HepG2 (cell line): Measurements from ENCODE around the gene RAP1GAP2. TPM values are rescaled to one million over a fixed set of nuclear protein-coding genes. Genes with fewer than 3 reads are reported as not detected.

Source experiments
- ATAC-seq: fragments of 200-7000 bp; cut with Tn5 transposase; 3 replicates; pipeline ENCODE4 v1.9.1; 2020; ENCODE audit warnings: mild to moderate bottlenecking, moderate library complexity
- BruUV-seq: library from RNA; stranded (reverse); fragments of 400-500 nt; replicated peaks from 2 replicates; lab custom pipeline; 2021; lab: Mats Ljungman, UMichigan
- CTCF ChIA-PET: fragments of 300-600 bp; formaldehyde crosslinking; extraction: SDS; loops from one replicate; lab custom pipeline; 2021; ENCODE audit warnings: low total read pairs, inconsistent platforms, low intra/inter-chr PET ratio; lab: Yijun Ruan, JAX
- POLR2A ChIA-PET: fragments of 350-600 bp; sonication (Branson Sonifier 250); formaldehyde crosslinking; loops from one replicate; lab custom pipeline; 2020; ENCODE audit warnings: antibody characterized with exemption, inconsistent platforms; lab: Yijun Ruan, JAX
- DNase-seq: peaks from one replicate; pipeline ENCODE4 v3.0.0-alpha.2; 2015; ENCODE audit warnings: low spot score
- FAIRE-seq: peaks from 3 replicates; lab custom pipeline; 2011; peaks lifted over from hg19 to GRCh38; lab: Jason Lieb, UNC
- H2AFZ ChIP-seq: one replicate; pipeline ENCODE4 v1.6.1; 2011; ENCODE audit warnings: low read length, inconsistent platforms
- H3K27ac ChIP-seq: fragments of 300-600 bp; 3 replicates; pipeline ENCODE4 v1.8.0; 2011; ENCODE audit warnings: mixed run types, mild to moderate bottlenecking, mixed read lengths, low read length, inconsistent platforms; ENCODE audit not compliant: insufficient read depth; ENCODE audit errors: extremely low read length
- H3K27me3 ChIP-seq, 2 experiments: fragments of 200-600 bp in 1 of 2; 2 replicates in 1 of 2; 3 replicates in 1 of 2; pipeline versions ENCODE4 v1.6.0 to v1.8.0; 2011; ENCODE audit warnings: low read length in 2 of 2, mild to moderate bottlenecking in 2 of 2, moderate library complexity in 2 of 2, inconsistent platforms in 1 of 2; ENCODE audit not compliant: insufficient read depth in 2 of 2, control insufficient read depth in 1 of 2
- H3K36me3 ChIP-seq, 2 experiments: fragments of 200-600 bp in 1 of 2; replicated peaks in 1 of 2; 2 replicates in 1 of 2; 3 replicates in 1 of 2; pipeline versions ENCODE4 v1.5.1 to v1.8.0; 2011; ENCODE audit warnings: low read length in 2 of 2, inconsistent platforms in 1 of 2; ENCODE audit not compliant: insufficient read depth in 2 of 2, control insufficient read depth in 1 of 2
- H3K4me1 ChIP-seq: 2 replicates; pipeline ENCODE4 v1.5.1; 2012; ENCODE audit warnings: low read length, inconsistent platforms; ENCODE audit not compliant: insufficient read depth
- H3K4me2 ChIP-seq: 2 replicates; pipeline ENCODE4 v1.6.0; 2011; ENCODE audit warnings: low read depth, low read length, inconsistent platforms
- H3K4me3 ChIP-seq, 3 experiments: fragments of 200-600 bp in 1 of 3; sonication (generic), shearing (Covaris generic) in 1 of 3; replicated peaks in 1 of 3; 2 replicates each; pipeline ENCODE4 v1.5.1; 2011 to 2016; ENCODE audit warnings: low read length in 3 of 3, inconsistent platforms in 2 of 3, low read depth in 2 of 3, mild to moderate bottlenecking in 2 of 3, control low read depth in 1 of 3, mixed read lengths in 1 of 3; ENCODE audit not compliant: insufficient read depth in 1 of 3
- H3K79me2 ChIP-seq: one replicate; pipeline ENCODE4 v1.6.1; 2011; ENCODE audit warnings: low read length, inconsistent platforms; ENCODE audit not compliant: insufficient read depth
- H3K9ac ChIP-seq: 2 replicates; pipeline ENCODE4 v1.6.0; 2011; ENCODE audit warnings: mild to moderate bottlenecking, low read depth, low read length, inconsistent platforms; ENCODE audit not compliant: insufficient read depth
- H3K9me3 ChIP-seq: 2 replicates; pipeline ENCODE4 v1.5.1; 2012; ENCODE audit warnings: mild to moderate bottlenecking, low read length
- H4K20me1 ChIP-seq: 2 replicates; pipeline ENCODE4 v1.6.0; 2011; ENCODE audit warnings: inconsistent platforms, mild to moderate bottlenecking, low read length, moderate library complexity; ENCODE audit not compliant: insufficient read depth
- ETV6 ChIP-seq: sonication (generic); formaldehyde crosslinking; conservative IDR thresholded peaks from 2 replicates; pipeline ENCODE4 v1.4.0; 2020; ENCODE audit warnings: missing genetic modification reagents
- FOXA1 ChIP-seq, 2 experiments: fragments of 450-650 bp in 1 of 2; sonication (generic) in 1 of 2; formaldehyde crosslinking in 1 of 2; IDR thresholded peaks; 2 replicates each; pipeline versions ENCODE4 v1.4.0 to v1.6.1; 2016 to 2020; ENCODE audit warnings: missing genetic modification reagents in 1 of 2
- JUND ChIP-seq: sonication (generic); formaldehyde crosslinking; IDR thresholded peaks from 2 replicates; pipeline ENCODE4 v1.8.0; 2022; ENCODE audit warnings: mild to moderate bottlenecking, missing genetic modification reagents
- ZMYM2 ChIP-seq: sonication (generic); formaldehyde crosslinking; IDR thresholded peaks from 2 replicates; pipeline ENCODE4 v1.8.0; 2022; ENCODE audit warnings: mild to moderate bottlenecking, missing genetic modification reagents
- ZNF333 ChIP-seq: sonication (generic); formaldehyde crosslinking; IDR thresholded peaks from 2 replicates; pipeline ENCODE4 v1.4.0; 2020; ENCODE audit warnings: mild to moderate bottlenecking, missing genetic modification reagents, borderline replicate concordance
- ZNF430 ChIP-seq: sonication (generic); formaldehyde crosslinking; IDR thresholded peaks from 2 replicates; pipeline ENCODE4 v1.9.0; 2021; ENCODE audit warnings: mild to moderate bottlenecking, missing genetic modification reagents
- ZNF547 ChIP-seq: sonication (generic); formaldehyde crosslinking; IDR thresholded peaks from 2 replicates; pipeline ENCODE4 v1.5.1; 2020; ENCODE audit warnings: mild to moderate bottlenecking, missing genetic modification reagents
- ZNF609 ChIP-seq: sonication (generic); formaldehyde crosslinking; IDR thresholded peaks from 2 replicates; pipeline ENCODE4 v1.4.0; 2020; ENCODE audit warnings: mild to moderate bottlenecking, missing genetic modification reagents, borderline replicate concordance
- ZNF768 ChIP-seq: sonication (generic); formaldehyde crosslinking; IDR thresholded peaks from 2 replicates; pipeline ENCODE4 v1.4.0; 2020; ENCODE audit warnings: missing genetic modification reagents
- WGBS: methylation state at CpG from one replicate; pipeline ENCODE4 v1.1.6; 2017; ENCODE audit warnings: low lambda C conversion rate; 5-methylcytosine and 5-hydroxymethylcytosine counted together
- in situ Hi-C: cut with HindIII; loops from 2 replicates; pipeline ENCODE4 v1.10.0; 2017; ENCODE audit warnings: low pct_unique_long_range_greater_than_20kb; ENCODE audit not compliant: extremely low pct_ligation_motif_present
- intact Hi-C: fragments of 100-400 bp; cut with micrococcal nuclease; formaldehyde crosslinking; loops from one replicate; pipeline ENCODE4 v1.10.0; 2022; ENCODE audit not compliant: unreplicated experiment
- polyA plus RNA-seq, 8 experiments: library from polyadenylated mRNA; depleted of rRNA in 3 of 8; stranded (reverse) in 7 of 8; unstranded in 1 of 8; fragments of >200 nt; fragmentation: Illumina TruSeq in 4 of 8; extraction: Trizol in 4 of 8; gene quantifications; 2 replicates each; pipeline versions ENCODE4 v1.2.1 to v1.2.3, GENCODE V29; 2011 to 2016; ENCODE audit warnings: low read depth in 4 of 8, missing spikeins in 1 of 8, mixed read lengths in 1 of 8; ENCODE audit not compliant: insufficient read depth in 1 of 8
- total RNA-seq, 5 experiments: library from RNA; depleted of rRNA; stranded (reverse); fragments of >200 nt; fragmentation: Illumina TruSeq; extraction: Trizol; gene quantifications; 2 replicates each; pipeline ENCODE4 v1.2.3, GENCODE V29; 2016; ENCODE audit warnings: low read depth in 1 of 5
- TF ChIP-seq, protein P1 (sequence below), 2 experiments: sonication (generic) in 1 of 2; formaldehyde crosslinking in 1 of 2; IDR thresholded peaks; 2 replicates each; pipeline versions ENCODE4 v1.4.0 to v1.6.1; 2018 to 2020; ENCODE audit warnings: missing genetic modification reagents in 2 of 2, borderline replicate concordance in 1 of 2, low read depth in 1 of 2, mild to moderate bottlenecking in 1 of 2, missing biosample characterization in 1 of 2
- TF ChIP-seq, protein P2 (sequence below): sonication (generic); formaldehyde crosslinking; IDR thresholded peaks from 2 replicates; pipeline ENCODE4 v1.5.0; 2020; ENCODE audit warnings: missing genetic modification reagents
- TF ChIP-seq, protein P3 (sequence below), 2 experiments: sonication (generic) in 1 of 2; formaldehyde crosslinking in 1 of 2; IDR thresholded peaks; 2 replicates each; pipeline versions ENCODE4 v1.5.1 to v1.6.1; 2011 to 2020; ENCODE audit warnings: borderline replicate concordance in 1 of 2, low read depth in 1 of 2, low read length in 1 of 2, mild to moderate bottlenecking in 1 of 2, missing genetic modification reagents in 1 of 2, moderate library complexity in 1 of 2

Gene RAP1GAP2
- total and polyA plus RNA-seq, 2 of the 13 experiments (the other 11 are each of a cell fraction or from before 2014, with no cell fraction given), result 10.9 to 12.0 TPM

DNA sequence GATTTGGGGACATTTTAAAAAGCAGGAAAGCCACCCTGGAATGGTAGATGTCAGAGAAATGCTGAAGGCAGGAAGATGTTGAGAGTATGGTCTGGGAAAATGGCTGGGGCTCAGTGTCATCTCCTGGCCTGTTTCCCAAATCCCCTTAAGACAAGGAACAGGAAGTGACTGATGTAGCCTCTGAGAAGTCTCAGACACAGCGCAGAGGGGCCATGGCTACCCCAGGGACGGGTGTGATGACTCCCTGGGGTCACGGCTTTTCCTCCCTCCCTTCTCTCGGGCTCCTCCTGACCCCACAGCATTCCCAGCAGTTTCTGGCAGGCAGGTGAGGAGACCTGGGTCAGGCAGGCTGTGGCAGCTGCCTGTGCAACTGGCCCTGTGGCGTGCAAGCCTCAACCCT is 45.4 kb downstream of the RAP1GAP2 start (continued):
- no peak for TF ChIP-seq ZNF609 (CRISPR knock-in tag)

- in situ Hi-C loops (no loop called here), intact Hi-C loops (no loop called here)
- TF ChIP-seq FOXA1 (IDR thresholded peaks at IDR 0.05), result no peak
- TF ChIP-seq FOXA1 (CRISPR knock-in tag; IDR thresholded peaks at IDR 0.05), result no peak
- TF ChIP-seq ETV6 (CRISPR knock-in tag), result no peak
- TF ChIP-seq, protein P1, sequence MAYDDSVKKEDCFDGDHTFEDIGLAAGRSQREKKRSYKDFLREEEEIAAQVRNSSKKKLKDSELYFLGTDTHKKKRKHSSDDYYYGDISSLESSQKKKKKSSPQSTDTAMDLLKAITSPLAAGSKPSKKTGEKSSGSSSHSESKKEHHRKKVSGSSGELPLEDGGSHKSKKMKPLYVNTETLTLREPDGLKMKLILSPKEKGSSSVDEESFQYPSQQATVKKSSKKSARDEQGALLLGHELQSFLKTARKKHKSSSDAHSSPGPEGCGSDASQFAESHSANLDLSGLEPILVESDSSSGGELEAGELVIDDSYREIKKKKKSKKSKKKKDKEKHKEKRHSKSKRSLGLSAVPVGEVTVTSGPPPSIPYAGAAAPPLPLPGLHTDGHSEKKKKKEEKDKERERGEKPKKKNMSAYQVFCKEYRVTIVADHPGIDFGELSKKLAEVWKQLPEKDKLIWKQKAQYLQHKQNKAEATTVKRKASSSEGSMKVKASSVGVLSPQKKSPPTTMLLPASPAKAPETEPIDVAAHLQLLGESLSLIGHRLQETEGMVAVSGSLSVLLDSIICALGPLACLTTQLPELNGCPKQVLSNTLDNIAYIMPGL (CRISPR knock-in tag; IDR thresholded peaks at IDR 0.05; ENCODE audit: borderline replicate concordance in 1 of 2, low read depth in 1 of 2), result no peak
- TF ChIP-seq JUND, result no peak
- no peak for TF ChIP-seq ZNF333 (CRISPR knock-in tag)
- TF ChIP-seq ZNF430, result no peak
- TF ChIP-seq, protein P2, sequence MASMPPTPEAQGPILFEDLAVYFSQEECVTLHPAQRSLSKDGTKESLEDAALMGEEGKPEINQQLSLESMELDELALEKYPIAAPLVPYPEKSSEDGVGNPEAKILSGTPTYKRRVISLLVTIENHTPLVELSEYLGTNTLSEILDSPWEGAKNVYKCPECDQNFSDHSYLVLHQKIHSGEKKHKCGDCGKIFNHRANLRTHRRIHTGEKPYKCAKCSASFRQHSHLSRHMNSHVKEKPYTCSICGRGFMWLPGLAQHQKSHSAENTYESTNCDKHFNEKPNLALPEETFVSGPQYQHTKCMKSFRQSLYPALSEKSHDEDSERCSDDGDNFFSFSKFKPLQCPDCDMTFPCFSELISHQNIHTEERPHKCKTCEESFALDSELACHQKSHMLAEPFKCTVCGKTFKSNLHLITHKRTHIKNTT, result no peak
- TF ChIP-seq, protein P3, sequence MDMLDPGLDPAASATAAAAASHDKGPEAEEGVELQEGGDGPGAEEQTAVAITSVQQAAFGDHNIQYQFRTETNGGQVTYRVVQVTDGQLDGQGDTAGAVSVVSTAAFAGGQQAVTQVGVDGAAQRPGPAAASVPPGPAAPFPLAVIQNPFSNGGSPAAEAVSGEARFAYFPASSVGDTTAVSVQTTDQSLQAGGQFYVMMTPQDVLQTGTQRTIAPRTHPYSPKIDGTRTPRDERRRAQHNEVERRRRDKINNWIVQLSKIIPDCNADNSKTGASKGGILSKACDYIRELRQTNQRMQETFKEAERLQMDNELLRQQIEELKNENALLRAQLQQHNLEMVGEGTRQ (IDR thresholded peaks at IDR 0.05; ENCODE audit: low read depth, low read length), result no peak
- TF ChIP-seq, protein P3 (CRISPR knock-in tag; IDR thresholded peaks at IDR 0.05; ENCODE audit: borderline replicate concordance), result no peak
- TF ChIP-seq ZMYM2 (CRISPR knock-in tag), result no peak
- TF ChIP-seq ZNF768 (CRISPR knock-in tag), result no peak
- no peak for TF ChIP-seq ZNF547 (CRISPR knock-in tag)
These were observed 46.2 kb downstream of the RAP1GAP2 start for GRCh38 chr17:2842464-2842863.

More at GRCh38 chr17:2842464-2842863, 46.2 kb downstream of the RAP1GAP2 start:
- 49% methylated on average over 10 of the region's 10 CpGs for WGBS
- no peak for FAIRE-seq
- BruUV-seq, result no TSS peak
- Histone ChIP-seq H3K4me2 (no peak overlapping the region), H3K27ac (no peak overlapping the region), H3K4me1 (0 out of 2 replicates have a peak, but pooled peaks cover 7% of the 10 kb centered on the region), H3K36me3 (no peaks in the 10 kb centered on the region), H3K4me3 (no peak overlapping the region), H4K20me1 (no peaks in the 10 kb centered on the region), H3K27me3 (0 out of 5 replicates have a peak, but pooled peaks cover 0 to 2% of the 10 kb centered on the region in 2 experiments), H3K79me2 (no peaks in the 10 kb centered on the region), H2AFZ (no peak overlapping the region), H3K9ac (no peak overlapping the region), H3K9me3 (no peaks in the 10 kb centered on the region)
- ChIA-PET POLR2A (no interaction called here), CTCF (no interaction called here)
- no peak for DNase-seq
- ATAC-seq, result no peak
